GM19468 (cell line): ENCODE results near the gene WDR7.

Experiments used
- ATAC-seq: cut with Tn5 transposase; IDR thresholded peaks from one replicate; pipeline ENCODE4 v1.9.1; 2021; ENCODE audit warnings: mild to moderate bottlenecking, moderate library complexity, moderate number of reproducible peaks; ENCODE audit not compliant: unreplicated experiment; ENCODE audit errors: extremely low read depth

Gene WDR7

DNA sequence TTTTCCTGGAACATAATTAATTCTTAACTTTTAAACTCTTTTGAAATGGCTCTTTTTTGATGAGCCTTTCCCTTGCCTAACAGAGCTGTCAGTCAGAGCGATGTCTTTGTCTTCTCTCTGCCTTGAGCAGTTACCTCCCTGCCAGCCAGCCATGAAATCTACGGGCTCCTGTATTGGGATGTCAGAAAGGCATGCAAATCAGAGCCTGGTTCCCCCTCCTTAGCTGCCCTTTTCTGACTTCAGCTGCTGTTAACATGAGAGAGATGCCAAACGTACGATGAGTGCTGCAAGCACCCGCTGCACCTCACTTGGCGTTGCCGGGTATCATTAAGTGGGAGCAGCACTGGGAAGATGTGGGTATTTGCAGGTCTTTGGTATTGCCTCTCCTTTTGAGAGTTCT is 364.3 kb downstream of the WDR7 start:
- no peak for ATAC-seq

DNA sequence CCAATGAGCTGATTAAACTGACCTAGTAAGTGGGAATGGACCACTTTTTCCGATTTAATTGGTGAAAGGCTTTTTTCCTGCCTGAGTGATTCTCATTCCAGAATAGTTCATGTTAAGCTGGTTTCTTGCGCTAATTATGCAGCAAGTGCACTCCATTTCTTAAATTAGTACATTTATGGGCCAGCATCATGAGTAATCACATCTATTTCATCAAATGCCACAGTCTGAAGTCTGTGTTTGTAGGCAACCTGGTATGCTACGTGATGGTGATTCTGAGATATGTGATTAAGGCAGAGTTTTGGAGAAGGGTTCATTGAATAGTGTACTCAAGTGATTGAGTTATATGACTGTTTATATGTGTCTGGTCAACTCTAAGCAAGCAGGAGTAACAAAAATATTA is 367.7 kb downstream of the WDR7 start:
- no peak for ATAC-seq

DNA sequence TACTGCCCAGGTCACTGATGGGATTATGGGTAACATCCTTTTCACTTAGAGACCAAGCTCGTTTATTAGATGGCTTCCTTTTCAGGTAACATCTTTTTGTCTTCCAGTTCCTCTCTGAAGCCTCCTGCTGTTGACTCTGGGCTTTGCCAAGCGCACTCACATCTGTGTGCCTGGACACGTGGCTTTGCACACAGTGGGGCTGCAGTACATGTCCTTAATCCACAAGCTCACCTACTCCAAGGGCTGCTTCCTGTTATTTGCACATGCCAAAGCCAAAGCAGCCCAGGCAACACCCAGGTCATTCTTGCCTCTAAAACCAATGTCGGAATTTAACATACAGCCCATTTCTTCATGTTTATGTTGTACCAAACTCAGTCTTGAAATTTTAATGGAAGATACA is 371.6 kb downstream of the WDR7 start:
- ATAC-seq = no peak

DNA sequence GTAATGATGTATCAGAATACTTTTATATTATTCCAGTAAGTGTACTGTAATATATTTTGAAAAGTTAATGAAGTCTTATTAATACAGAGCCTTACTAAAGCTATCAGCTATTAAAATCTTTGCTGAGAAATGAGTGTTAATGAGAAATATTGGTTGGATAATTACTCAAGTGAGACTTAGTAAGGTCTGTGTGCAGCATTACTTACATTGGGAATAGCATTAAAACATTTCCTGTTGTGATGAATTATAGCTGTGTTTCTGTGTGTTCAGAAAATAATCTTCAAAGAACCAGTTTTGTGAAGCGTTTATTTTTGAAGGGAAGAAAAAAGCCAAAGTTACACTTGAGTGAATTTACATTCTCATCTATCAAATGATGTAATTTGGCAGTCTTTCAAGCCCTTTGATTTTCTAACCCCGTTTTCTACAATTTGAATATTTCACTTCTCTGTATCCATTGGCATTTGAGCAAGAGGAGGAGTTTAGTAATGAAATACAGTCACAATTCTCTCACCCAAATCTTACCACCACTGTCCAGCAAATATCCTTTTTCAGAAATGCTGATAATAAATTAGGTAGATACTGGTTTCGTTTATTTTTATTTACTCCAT is 372.2 kb downstream of the WDR7 start:
- no peak for ATAC-seq

DNA sequence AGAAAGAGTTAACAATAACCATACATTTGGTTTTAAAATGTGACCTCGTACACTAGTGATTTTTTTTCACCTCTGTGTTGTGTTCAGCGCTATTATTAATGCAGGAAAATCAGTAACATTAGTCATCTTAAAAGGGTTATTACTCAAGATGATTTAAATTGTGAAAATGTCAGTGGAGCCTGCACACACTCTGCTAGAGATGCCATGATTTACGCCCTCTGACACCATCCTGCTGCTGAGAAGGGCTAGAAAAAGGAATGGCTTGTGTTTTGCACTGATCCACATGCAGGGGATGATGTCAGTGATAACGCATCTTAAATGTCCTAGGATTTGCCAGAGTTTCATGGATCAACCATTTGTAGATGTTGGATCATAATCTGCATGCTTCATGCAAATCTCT is 374.4 kb downstream of the WDR7 start:
- no peak for ATAC-seq

DNA sequence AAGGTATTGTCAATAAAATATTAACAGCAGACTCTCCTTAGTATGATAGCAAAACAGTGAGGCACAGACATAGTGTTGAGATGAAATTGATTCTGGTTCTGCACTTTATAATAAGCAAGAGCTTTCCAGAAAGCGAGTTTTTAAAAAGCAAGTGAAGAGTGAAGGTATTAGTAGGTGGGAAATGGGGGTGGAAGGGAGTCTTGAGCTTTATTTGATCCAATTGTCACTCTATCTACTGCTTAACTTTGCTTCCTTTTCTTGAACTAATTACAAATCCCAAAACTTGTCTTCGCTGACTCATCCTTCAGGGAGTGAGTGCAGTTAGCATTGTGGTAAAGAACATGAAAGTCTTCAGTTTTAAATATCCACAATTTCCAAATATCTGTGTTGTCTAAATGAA is 375.2 kb downstream of the WDR7 start:
- no peak for ATAC-seq

DNA sequence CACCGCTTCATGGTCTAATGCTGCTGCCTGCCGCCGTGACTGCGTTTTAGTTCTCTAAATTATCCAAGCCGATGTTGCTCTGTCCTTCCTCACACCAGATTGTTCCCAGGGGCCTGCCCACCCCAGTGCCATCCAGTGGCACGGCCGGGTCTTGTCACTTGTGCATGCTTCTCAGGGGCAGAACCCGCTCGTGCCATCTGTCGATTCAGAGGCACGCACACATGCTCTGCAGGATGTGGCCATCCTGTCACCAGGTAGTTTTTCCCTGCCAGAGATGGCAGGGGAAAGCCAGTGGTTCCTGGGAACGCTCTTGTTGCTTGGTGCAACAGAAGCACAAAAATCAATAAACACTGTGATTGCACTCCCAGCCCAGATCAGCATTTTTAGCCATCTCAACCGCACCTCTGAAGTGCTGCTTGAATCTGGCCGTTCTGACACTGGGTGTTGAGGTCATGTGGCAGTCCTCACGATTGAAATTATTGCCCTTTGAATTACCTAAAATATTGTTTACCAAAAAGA is 376.1 kb downstream of the WDR7 start:
- no peak for ATAC-seq

DNA sequence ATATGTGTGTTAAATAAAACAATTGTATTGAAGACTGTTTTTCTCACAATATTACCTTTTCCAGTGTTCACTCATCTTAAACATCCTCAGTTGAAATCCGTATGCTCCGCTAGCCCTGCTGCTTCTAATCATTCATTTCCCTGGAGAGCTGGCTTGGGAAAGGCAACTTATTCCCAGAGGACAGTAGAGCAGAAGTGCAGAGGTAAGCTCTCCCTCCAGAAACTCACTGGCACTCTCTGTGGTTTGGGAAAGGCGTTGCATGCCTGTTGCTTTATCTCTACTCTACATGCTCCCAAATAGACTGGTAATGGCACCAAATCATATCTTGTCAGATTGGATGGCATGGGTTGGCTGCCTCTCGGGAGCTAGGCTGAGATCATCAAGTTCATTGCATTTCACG is 378.6 kb downstream of the WDR7 start:
- ATAC-seq = no peak

DNA sequence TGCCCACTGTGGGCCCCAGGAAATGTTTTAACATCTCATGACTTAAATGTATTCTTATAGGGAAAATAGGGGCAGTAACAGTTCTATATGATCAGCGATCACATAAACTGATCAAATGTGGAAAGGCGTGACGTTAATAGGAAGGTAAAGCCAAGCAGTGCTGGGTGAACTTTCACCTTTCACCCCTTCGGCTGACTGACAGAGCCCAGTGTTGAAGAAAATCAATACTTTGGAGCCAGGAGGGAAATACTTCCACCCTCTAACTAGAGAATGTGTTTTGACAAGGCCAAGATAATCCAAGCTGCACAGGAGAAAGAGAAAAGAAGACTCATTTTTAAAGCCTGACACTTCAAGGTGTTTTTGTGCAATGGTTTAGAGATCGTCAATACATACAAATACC is 379.3 kb downstream of the WDR7 start:
- no peak for ATAC-seq

DNA sequence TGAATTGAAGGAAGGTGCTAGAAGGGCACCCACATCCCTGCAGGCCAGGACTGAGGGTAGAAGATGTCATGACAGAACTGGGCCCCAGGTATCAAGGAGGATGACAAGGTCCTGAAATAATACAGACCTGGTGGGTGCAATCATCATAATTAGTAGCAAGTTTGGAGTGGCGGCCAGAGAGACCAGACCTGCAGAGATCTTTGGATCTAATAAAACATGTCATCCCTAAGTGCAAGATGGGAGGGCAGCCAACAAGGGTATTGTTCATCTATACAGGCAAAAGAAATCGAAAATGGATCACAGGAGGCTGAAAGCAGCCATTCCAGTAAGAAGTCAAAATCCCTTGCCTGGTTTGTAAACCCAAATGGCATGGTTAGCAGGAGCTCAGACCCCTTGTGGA is 384.4 kb downstream of the WDR7 start:
- ATAC-seq = no peak

DNA sequence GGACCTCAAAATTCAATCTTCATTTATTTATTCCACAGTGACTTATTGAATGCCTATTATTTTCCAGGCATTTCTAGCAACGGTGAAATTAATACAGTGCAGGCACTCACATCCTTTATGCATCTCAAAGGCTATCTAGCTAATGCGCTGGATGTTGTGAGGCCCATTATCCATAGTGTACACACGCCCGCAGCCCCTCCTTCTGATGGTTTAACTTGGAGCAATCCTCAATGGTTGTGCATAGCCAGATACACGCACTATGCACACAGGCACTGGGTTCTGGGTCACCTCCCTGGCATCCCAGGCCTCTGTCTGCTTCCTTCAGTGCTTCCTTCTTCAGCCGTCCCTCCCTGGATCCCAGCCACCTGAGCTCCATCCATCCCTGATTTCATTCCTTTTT is 387.2 kb downstream of the WDR7 start:
- ATAC-seq = no peak

DNA sequence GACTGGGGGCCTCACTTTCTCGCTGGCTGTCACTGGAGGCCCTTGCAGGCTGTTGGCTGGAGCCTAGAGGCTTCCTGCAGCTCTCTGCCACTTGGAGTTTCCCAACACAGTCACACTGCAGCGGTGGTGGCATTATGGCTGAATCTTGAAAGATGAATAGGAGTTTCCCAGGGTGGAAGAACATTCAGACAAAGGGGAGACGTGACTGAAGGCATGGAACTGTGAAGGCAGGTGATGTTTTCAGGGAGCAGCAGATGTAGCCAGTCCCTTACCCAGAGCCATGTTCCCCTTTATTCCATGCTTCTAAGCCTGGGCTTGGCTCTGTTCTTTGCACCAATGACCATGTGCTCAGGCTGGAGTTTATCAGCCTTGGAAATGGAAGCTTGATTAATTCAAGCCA is 389.0 kb downstream of the WDR7 start:
- no peak for ATAC-seq

DNA sequence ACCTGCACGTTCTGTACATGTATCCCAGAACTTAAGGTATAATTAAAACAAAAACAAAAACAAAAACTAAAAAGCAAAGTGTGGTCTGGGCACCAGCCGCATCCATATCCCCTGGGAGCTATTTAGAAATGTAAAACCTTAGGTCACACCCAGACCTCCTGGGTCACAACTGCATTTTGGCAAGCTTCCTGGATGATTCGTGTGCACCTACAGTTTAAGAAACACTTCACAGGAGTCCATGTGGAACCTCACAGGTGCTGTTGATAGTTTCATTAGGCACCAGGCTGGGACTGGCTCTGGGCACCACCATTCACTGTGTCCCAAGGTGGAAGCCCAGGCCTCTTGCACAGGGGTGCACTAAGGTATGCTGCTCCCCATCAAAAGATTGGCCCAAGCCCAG is 392.1 kb downstream of the WDR7 start:
- no peak for ATAC-seq

DNA sequence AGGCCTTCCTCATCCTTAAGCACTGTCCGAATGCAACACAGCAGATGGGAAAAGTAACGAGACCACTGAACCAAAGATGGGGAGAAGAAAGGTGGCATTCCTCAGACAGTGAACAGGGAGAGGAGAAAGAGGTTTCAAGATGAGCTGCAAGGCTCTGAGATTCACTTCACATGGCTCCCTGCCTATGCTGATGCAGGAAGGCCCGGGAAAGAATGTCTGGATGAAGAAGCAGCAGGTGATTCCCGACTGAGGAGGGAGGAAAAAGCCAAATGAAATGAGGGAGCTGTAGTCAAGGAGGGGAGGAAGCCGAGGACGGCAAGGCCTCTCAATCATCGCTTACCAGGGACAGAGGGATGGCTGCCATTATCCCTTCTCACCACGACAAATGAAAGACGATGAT is 397.2 kb downstream of the WDR7 start:
- no peak for ATAC-seq

DNA sequence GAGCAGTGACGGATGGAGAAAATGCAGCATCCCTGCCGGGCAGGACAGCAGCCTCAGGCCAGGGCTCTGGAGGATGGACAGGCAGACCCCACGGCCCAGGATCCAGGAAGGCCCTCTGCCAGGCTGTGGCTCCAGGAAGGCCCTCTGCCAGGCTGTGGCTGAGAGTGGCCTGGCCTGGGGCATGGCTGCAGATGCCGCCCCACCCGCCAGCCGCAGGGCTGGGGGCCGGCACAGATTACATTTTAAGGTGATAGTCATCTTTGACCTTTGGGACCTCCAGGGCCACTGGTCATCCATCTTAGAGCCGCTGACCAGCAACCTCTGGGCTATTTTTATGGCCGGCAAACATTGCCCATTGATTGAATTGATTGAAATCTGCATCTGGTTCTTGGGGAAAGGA is 397.7 kb downstream of the WDR7 start:
- ATAC-seq = no peak

DNA sequence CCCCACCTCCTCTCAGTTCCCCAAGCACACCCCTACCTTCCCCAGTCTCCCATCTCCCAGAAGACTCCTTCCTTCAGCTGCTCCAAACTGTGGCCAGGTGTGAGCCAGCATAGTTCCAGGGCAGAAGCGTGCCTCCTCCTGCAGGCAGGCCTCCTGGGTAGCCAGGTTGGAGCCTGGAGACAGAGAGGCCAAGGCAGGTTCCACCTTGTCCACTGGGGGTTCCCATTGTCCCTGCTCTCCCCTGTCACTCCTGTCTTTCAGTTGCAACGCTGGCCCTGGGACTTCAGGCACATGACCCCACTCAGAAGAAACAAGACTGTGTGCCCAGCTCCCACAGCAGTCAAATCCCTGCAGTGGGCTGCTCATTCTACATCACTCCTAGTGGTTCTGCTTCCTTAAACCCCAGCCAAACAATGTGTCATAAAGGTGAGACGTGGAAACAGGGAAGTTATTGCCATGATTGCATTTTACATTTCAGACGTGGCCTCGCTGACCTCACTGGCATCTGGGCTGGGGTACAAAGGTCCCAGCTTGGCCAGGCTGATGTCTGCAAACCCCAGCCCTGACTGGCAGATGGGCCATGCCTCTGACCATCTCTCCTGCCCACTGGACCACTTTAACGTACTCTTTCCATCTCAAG is 399.3 kb downstream of the WDR7 start:
- no peak for ATAC-seq

DNA sequence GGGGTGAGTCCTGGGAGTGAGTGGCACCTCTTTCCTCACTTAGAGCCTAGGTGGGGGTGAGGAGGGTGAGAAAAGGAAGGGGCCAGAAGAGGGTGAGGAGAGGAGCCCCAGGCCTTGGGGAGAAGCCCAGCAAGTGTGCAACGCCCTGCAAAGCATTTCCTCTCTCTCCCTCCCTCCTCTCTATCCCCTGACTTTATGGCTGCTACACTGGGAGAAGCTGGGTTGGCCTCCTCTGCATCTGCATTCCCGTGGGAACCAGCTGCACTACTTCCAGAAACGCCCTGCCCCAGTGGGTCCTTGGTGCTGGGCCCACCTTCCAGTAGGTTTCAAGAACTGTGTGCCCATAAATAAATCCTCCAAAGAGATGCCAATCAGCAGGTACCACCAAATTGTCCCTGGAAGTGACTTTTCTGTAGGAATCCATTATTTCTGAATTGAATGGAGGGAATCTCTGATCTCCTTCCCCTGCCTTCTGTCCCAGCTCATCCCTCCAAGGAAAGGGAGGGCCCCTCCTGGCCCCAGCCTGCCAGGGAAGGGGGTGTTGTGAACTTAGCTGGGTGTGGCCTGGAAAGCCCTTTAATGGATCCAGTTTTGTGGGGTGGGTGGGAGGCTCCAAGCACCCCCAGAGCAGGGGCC is 400.0 kb downstream of the WDR7 start:
- no peak for ATAC-seq

DNA sequence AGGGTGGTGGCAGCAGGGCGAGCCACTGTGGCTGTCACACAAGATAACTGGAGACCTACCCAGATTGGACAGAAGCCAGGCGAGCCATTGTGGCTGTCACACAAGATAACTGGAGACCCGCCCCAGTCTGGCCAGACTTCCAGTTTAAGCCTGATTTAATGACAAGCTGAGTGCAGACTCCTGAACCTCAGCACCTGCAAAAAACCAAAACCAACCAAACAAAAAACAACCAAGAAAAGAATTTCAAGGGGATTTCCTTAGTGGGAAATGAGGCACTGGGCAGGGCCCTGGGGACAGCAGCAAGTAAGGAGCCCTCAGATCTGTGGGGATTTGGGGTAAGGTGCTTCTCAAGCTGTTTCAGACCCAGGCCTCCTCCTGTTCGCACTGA is 400.5 kb downstream of the WDR7 start:
- ATAC-seq = no peak

DNA sequence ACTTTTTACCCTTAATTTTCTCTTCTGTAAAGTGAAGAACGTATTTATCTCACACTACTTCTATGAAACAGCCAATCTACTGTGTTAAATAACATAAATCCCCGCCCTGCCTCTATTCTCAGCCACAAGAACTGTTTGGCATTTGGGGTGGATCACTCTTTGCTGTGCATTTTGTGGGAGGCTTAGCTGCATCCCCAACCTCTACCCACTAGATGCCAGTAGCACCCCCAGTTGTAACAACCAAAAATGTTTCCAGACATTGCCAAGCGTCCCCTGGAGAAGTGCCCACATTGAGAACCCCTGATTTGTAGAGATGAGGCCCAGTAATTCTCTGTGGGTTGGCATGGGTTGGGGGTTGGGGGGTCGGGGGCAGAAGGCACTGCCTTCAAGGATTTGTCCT is 401.0 kb downstream of the WDR7 start:
- ATAC-seq = no peak

DNA sequence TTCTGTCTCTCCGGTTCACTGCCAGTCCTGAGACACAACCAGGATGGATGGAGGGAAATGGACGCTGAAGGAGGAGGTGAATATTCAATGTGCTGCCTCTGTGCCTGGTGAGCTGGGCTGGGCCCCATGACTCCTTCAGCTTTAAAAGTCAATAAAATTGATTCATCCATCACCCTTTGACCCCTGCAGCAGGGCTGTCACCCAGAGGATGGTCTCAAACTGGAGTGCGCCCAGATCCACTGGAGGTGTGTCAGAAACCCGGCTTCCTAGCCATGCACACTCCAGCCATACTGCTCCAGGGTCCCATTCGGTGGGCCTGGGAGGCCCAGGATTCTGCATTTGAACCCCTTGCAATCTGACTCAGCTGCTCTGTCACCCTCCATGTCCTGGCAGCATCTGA is 401.6 kb downstream of the WDR7 start:
- ATAC-seq = no peak

DNA sequence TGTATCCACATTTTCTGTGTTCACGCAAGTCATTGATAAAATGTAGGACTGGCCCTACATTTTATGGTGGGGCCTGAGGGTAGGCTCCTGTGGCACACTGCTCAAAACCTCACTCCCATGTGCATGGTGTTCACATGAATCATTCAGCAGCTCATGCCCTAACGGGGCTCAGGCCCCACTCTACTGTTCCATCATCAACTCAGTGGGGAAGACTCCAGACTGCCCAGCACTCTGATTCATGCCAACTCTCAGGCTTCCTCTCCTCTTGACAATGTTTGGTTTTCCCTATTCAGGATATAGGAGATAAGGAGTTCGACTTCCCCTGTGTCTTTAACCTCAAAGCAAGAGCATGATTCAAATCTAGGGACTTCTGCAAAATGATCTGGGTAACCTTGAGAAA is 403.7 kb downstream of the WDR7 start:
- no peak for ATAC-seq

DNA sequence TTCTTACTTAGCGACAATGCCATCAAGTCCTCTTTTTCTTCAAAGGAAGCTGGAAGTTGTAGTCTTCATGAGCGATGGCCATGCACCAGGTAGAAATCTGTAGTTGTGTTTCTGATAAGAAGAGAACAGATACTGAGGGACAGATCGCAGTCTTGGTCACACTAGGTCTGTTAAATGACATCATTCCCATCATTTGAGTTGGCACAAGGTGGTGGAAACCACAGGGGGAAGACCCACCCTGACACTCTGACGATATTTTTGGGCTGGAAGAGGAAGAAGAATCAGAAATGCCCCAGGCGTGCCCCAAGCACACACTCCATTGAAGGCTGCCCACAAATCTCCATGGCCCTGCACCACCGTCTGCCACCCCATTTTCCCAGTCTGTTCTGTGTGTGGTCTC is 406.7 kb downstream of the WDR7 start:
- no peak for ATAC-seq
